Stimulated activated CD4-positive, alpha-beta T cell treated with anti-CD3 and anti-CD28 coated beads, TNF-alpha, amount 100 ng/mL, for 48 hours (primary cell): ENCODE data around the gene NUP210L.
"Not testable (repeated sequence)": the region's sequence is repeated elsewhere in the genome, so short reads cannot be mapped to it uniquely, and the experiment has no call there.

Experiments used
- DNase-seq, 3 donors: peaks; one replicate each; pipeline ENCODE4 v3.0.0-alpha.2; 2020; ENCODE audit warnings: low read depth in 3 of 3

NUP210L gene

DNA sequence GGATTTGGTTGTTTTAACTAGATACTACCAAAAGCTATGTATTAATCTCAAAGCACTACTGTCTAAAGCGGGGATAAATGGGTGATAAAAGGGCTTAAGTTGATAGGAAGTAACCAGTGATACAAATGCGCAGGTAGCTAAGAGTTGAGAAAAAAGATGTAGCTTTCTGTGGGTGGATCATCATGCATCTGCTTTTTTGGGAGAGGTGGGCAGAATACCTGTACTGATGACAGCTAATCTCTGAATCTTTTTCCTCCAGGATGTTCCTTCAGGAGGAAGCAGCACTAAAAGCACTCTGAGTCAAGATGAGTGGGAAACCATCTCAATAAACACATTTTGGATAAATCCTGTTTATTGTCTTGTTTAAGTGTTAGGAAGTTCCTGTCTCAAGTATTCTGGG lies 163.1 kb downstream of the NUP210L start:
- no peak for DNase-seq

GRCh38 chr1:153991151-153991630 lies 163.7 kb downstream of the NUP210L start:
- DNase-seq = no peak

- DNase-seq = peak; percentile 68 to 81 (median 73)
These were observed 164.3 kb downstream of the NUP210L start, which contains the start of gene RPS27 for GRCh38 chr1:153990468-153991150. RPS27 (plus strand) TSS chr1:153990762; CDS start chr1:153990797, 35 bp downstream.

DNA sequence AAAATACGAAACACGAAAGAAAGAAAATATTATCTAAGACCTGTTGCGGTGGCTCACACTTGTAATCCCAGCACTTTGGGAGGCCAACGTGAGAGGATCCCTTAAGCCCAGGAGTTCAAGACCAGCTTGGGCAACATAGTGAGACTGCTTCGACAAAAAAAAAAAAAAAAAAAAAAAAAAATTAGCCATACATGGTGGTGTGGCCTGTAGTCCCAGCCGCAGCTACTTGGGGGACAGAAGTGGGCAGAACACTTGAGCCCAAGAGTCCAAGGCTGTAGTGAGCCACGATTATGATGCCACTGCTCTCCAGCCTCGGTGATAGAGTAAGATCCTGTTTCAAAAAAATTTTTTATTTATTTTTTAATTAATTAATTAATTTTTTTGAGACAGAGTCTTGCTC lies 167.3 kb downstream of the NUP210L start:
- DNase-seq = no peak

DNA sequence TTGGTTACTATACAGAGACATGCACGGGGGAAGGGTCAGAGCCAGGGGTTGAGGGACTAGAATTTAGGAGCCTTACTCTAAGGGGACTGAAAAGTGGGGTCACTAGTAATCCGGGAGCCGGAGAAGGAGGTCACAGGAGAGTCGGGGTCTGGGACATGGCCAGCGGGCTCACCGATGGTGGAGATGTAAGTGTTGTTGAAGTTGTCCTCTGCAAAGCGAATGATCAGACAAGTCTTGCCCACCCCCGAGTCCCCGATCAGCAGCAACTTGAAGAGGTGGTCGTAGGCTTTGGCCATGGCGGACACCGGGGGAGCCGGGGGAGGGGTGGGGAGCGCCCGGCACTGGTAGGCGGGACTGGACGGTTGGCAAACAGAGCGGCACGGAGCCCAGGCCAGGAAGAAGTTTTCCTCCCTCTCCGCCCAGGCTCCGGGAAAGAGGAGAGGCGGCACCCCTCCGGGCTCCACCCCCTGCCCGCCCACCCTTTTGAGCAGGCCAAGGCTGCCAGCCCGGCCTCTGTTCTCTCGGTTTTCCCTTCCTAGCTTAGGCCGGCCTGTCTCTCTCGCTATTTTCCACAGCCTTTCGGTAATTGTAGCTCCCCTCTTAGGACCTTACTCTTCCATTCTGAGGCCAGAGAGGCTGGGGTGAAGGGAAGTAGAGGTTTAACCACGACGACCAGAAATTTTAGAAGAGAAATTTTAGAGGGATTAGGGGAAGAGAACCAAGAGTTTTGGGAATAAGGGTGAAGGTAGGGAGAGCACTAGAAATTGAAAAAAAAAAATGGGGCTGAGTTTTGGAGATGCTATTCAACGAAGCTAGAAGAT lies 168.7 kb downstream of the NUP210L start, which contains the start of gene RAB13:
Gene RAB13 (minus strand): TSS at position 399 of the 821 bp plus-strand sequence. CDS start 103 bp downstream, at position 296.
- DNase-seq = no peak

DNA sequence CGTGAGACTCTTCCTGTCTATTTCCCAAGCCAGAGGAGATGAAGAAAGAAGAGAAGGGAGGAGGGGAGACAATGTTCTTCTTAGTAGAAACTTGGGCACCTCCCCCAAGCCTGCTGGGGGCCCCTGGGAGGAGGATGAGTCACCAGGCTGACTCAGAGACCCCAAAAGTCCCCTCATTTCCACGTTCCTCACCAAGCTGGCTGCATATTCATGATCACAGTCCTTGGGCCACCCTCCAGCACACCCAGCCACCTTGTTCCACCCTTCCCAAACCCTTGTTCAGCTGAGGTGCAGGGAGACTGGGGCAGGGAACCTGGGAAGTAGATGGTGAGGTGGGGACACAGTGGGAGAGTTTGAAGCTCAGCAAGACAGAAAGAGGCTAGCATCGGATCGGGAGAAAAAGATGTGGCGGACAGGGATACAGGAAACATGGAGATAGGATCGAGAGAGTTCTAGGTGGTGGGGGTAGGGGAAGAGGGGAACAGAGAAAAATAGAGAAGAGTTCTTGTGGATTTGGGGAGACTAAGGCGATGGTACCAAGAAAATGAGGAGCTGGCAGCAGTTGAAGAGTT lies 169.4 kb downstream of the NUP210L start:
- DNase-seq = peak in 1 of 3 donors; percentile 27

GRCh38 chr1:153984123-153984894 lies 170.6 kb downstream of the NUP210L start:
- no peak for DNase-seq

DNA sequence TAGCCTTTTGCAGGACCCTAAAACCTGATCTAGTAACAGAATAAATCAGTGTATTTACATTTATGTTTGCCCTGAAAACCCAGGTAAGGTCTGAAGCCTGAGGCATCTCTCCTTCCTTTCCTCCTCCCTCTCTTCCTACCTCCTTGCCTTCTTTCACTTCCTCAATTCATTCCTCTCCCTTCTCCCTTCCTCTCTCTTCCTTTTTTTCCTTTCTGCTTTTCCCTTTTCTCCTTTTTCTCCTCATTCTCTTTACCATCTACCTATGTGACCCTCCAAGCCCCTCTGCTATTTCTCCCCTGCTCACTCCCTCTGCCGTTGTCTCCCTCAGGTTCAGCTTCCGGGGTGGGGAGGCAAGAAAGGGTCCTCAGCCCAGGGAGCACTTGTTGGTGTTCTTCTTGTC lies 173.1 kb downstream of the NUP210L start:
- not testable (repeated sequence) for DNase-seq

- not testable (repeated sequence) for DNase-seq
These were observed 175.8 kb downstream of the NUP210L start for GRCh38 chr1:153979091-153979490.

GRCh38 chr1:153978274-153978909 lies 176.5 kb downstream of the NUP210L start:
- no peak for DNase-seq

- DNase-seq = peak; percentile 77 to 83 (median 78)
These were observed 177.3 kb downstream of the NUP210L start, which contains the start of gene JTB for GRCh38 chr1:153977250-153978240. JTB (minus strand) TSS chr1:153977674; CDS start chr1:153977252, 422 bp downstream.

DNA sequence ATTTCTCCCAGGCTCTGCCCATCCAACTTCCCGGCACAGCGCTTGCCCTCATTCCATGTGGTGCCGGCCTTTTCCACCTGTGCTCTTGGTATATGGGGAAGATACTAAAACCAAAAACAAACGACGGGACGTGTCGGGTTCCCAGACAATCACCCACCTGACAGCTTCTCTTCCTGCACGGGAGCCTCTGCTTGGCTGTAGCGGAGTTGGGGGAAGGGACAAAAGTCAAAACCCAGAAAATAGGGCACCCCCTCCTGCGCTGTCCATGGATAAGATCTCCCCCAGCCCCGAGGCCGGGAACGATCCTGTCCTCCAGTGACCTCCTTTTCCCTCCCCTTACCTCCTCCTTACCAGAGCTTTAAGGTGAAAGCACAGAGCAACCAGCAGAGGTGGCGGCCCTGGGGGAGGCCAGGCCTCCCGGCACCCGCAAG lies 178.0 kb downstream of the NUP210L start:
- DNase-seq = no peak

GRCh38 chr1:153973525-153973924 lies 181.3 kb downstream of the NUP210L start:
- no peak for DNase-seq

GRCh38 chr1:153973071-153973470 lies 181.8 kb downstream of the NUP210L start:
- no peak for DNase-seq

DNA sequence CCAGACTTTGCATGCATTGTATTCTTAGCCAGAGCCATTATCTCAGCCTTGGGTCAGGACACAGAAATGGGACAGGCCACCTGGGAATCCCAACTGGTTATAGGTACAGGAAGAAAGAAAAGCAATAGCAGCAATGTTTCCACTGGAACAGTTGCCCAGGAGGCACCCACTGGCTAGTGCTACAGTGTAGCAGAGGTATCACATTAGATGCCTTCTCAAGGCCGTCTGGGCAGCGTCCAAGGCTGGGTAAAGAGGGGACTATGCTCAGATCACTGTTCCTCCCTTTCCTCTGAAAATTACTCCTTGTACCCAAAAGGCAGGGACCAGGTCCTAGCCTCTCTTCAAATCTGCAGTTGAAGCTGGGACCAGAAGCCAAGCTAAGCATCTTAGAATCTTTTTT lies 184.5 kb downstream of the NUP210L start:
- no peak for DNase-seq

- no peak for DNase-seq
These were observed 185.9 kb downstream of the NUP210L start for GRCh38 chr1:153968972-153969371.

- DNase-seq = no peak
These were observed 186.5 kb downstream of the NUP210L start for GRCh38 chr1:153968408-153968807.

- no peak for DNase-seq
These were observed 186.9 kb downstream of the NUP210L start for GRCh38 chr1:153968000-153968363.

GRCh38 chr1:153967107-153967999 lies 187.5 kb downstream of the NUP210L start, which contains the start of gene CREB3L4:
CREB3L4 (plus strand) TSS chr1:153967902; CDS start chr1:153968526, 624 bp downstream.
- DNase-seq = peak; percentile 63 to 76 (median 75)
